Measurements from ENCODE around the gene UPK1B.

Gene UPK1B

GRCh38 chr3:119175872-119176756 lies 2.7 kb downstream of the UPK1B start:
- Histone ChIP-seq H3K27me3 (replicated peaks; ENCODE audit: control insufficient read depth, insufficient read depth, low read length, poor library complexity, severe bottlenecking) (no peaks in the 10 kb centered on the region), H3K9me3 (ENCODE audit: control insufficient read depth, low read length) (no peaks in the 10 kb centered on the region), H3K36me3 (ENCODE audit: control insufficient read depth, insufficient read depth, low read length) (no peaks in the 10 kb centered on the region), H3K4me3 (ENCODE audit: insufficient read depth, low read depth, low read length, poor library complexity, severe bottlenecking) (no peak overlapping the region), H3K27ac (ENCODE audit: insufficient read depth, low read length, poor library complexity, severe bottlenecking) (no peak overlapping the region), H3K4me1 (ENCODE audit: control insufficient read depth, insufficient read depth, low read length, poor library complexity, severe bottlenecking) (no peaks in the 10 kb centered on the region)
- no peak for DNase-seq

- Histone ChIP-seq H3K9me3 (ENCODE audit: control insufficient read depth, low read length) (no peaks in the 10 kb centered on the region), H3K36me3 (ENCODE audit: control insufficient read depth, insufficient read depth, low read length) (no peaks in the 10 kb centered on the region), H3K4me3 (ENCODE audit: insufficient read depth, low read depth, low read length, poor library complexity, severe bottlenecking) (no peak overlapping the region), H3K27me3 (replicated peaks; ENCODE audit: control insufficient read depth, insufficient read depth, low read length, poor library complexity, severe bottlenecking) (no peaks in the 10 kb centered on the region), H3K4me1 (ENCODE audit: control insufficient read depth, insufficient read depth, low read length, poor library complexity, severe bottlenecking) (no peaks in the 10 kb centered on the region), H3K27ac (ENCODE audit: insufficient read depth, low read length, poor library complexity, severe bottlenecking) (no peak overlapping the region)
- no peak for DNase-seq
Measured at GRCh38 chr3:119176778-119177177, 3.4 kb downstream of the UPK1B start.

DNA sequence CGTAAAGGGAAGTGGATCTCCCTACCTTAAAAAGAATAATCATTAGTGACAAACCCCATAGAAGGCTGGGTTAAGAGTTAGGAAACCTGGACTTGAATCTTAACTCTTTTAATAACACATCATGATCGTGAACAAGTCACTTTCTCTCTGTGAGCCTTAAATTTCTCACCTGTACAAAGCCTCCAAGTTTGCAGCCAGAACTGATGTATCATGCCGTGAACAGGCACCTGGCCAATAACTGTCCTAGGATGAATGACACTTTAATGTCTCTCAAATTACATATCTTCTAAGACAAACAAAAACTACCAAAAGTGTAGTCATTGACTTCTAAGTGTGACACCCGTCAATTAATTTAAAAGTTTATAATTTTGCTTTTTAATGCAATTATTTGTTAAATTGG lies 3.9 kb downstream of the UPK1B start:
- Histone ChIP-seq H3K4me1 (ENCODE audit: control insufficient read depth, insufficient read depth, low read length, poor library complexity, severe bottlenecking) (no peaks in the 10 kb centered on the region), H3K4me3 (ENCODE audit: insufficient read depth, low read depth, low read length, poor library complexity, severe bottlenecking) (no peak overlapping the region), H3K27me3 (replicated peaks; ENCODE audit: control insufficient read depth, insufficient read depth, low read length, poor library complexity, severe bottlenecking) (no peaks in the 10 kb centered on the region), H3K9me3 (ENCODE audit: control insufficient read depth, low read length) (no peaks in the 10 kb centered on the region), H3K27ac (ENCODE audit: insufficient read depth, low read length, poor library complexity, severe bottlenecking) (no peak overlapping the region), H3K36me3 (ENCODE audit: control insufficient read depth, insufficient read depth, low read length) (no peaks in the 10 kb centered on the region)
- DNase-seq: no peak

GRCh38 chr3:119181765-119182164 lies 8.4 kb downstream of the UPK1B start:
- Histone ChIP-seq H3K27me3 (replicated peaks; ENCODE audit: control insufficient read depth, insufficient read depth, low read length, poor library complexity, severe bottlenecking) (no peaks in the 10 kb centered on the region), H3K4me3 (ENCODE audit: insufficient read depth, low read depth, low read length, poor library complexity, severe bottlenecking) (no peak overlapping the region), H3K36me3 (ENCODE audit: control insufficient read depth, insufficient read depth, low read length) (no peaks in the 10 kb centered on the region), H3K9me3 (ENCODE audit: control insufficient read depth, low read length) (no peaks in the 10 kb centered on the region), H3K4me1 (ENCODE audit: control insufficient read depth, insufficient read depth, low read length, poor library complexity, severe bottlenecking) (no peaks in the 10 kb centered on the region), H3K27ac (ENCODE audit: insufficient read depth, low read length, poor library complexity, severe bottlenecking) (no peak overlapping the region)
- DNase-seq: no peak

GRCh38 chr3:119184111-119184510 lies 10.7 kb downstream of the UPK1B start:
- H3K4me1 ChIP-seq (ENCODE audit: control insufficient read depth, insufficient read depth, low read length, poor library complexity, severe bottlenecking): no peaks in the 10 kb centered on the region
- no peak overlapping the region for H3K27ac ChIP-seq (ENCODE audit: insufficient read depth, low read length, poor library complexity, severe bottlenecking)
- no peaks in the 10 kb centered on the region for H3K27me3 ChIP-seq (replicated peaks; ENCODE audit: control insufficient read depth, insufficient read depth, low read length, poor library complexity, severe bottlenecking)
- no peak overlapping the region for H3K4me3 ChIP-seq (ENCODE audit: insufficient read depth, low read depth, low read length, poor library complexity, severe bottlenecking)
- no peaks in the 10 kb centered on the region for H3K36me3 ChIP-seq (ENCODE audit: control insufficient read depth, insufficient read depth, low read length)
- DNase-seq: no peak
- no peaks in the 10 kb centered on the region for H3K9me3 ChIP-seq (ENCODE audit: control insufficient read depth, low read length)

- no peaks in the 10 kb centered on the region for H3K9me3 ChIP-seq (ENCODE audit: control insufficient read depth, low read length)
- no peak for DNase-seq
- H3K4me3 ChIP-seq (ENCODE audit: insufficient read depth, low read depth, low read length, poor library complexity, severe bottlenecking): no peak overlapping the region
- H3K4me1 ChIP-seq (ENCODE audit: control insufficient read depth, insufficient read depth, low read length, poor library complexity, severe bottlenecking): no peaks in the 10 kb centered on the region
- H3K36me3 ChIP-seq (ENCODE audit: control insufficient read depth, insufficient read depth, low read length): no peaks in the 10 kb centered on the region
- no peak overlapping the region for H3K27ac ChIP-seq (ENCODE audit: insufficient read depth, low read length, poor library complexity, severe bottlenecking)
- H3K27me3 ChIP-seq (replicated peaks; ENCODE audit: control insufficient read depth, insufficient read depth, low read length, poor library complexity, severe bottlenecking): no peaks in the 10 kb centered on the region
Measured at GRCh38 chr3:119184796-119185570, 11.6 kb downstream of the UPK1B start.

- H3K36me3 ChIP-seq (ENCODE audit: control insufficient read depth, insufficient read depth, low read length): no peaks in the 10 kb centered on the region
- no peaks in the 10 kb centered on the region for H3K27me3 ChIP-seq (replicated peaks; ENCODE audit: control insufficient read depth, insufficient read depth, low read length, poor library complexity, severe bottlenecking)
- H3K4me3 ChIP-seq (ENCODE audit: insufficient read depth, low read depth, low read length, poor library complexity, severe bottlenecking): no peak overlapping the region
- no peaks in the 10 kb centered on the region for H3K9me3 ChIP-seq (ENCODE audit: control insufficient read depth, low read length)
- H3K27ac ChIP-seq (ENCODE audit: insufficient read depth, low read length, poor library complexity, severe bottlenecking): no peak overlapping the region
- DNase-seq: no peak
- H3K4me1 ChIP-seq (ENCODE audit: control insufficient read depth, insufficient read depth, low read length, poor library complexity, severe bottlenecking): no peaks in the 10 kb centered on the region
Measured at GRCh38 chr3:119187266-119187665, 13.9 kb downstream of the UPK1B start.

- H3K27ac ChIP-seq (ENCODE audit: insufficient read depth, low read length, poor library complexity, severe bottlenecking): no peak overlapping the region
- no peak for DNase-seq
- no peaks in the 10 kb centered on the region for H3K36me3 ChIP-seq (ENCODE audit: control insufficient read depth, insufficient read depth, low read length)
- no peaks in the 10 kb centered on the region for H3K4me1 ChIP-seq (ENCODE audit: control insufficient read depth, insufficient read depth, low read length, poor library complexity, severe bottlenecking)
- H3K9me3 ChIP-seq (ENCODE audit: control insufficient read depth, low read length): no peaks in the 10 kb centered on the region
- H3K27me3 ChIP-seq (replicated peaks; ENCODE audit: control insufficient read depth, insufficient read depth, low read length, poor library complexity, severe bottlenecking): no peaks in the 10 kb centered on the region
- H3K4me3 ChIP-seq (ENCODE audit: insufficient read depth, low read depth, low read length, poor library complexity, severe bottlenecking): no peak overlapping the region
Measured at GRCh38 chr3:119191800-119192199, 18.4 kb downstream of the UPK1B start.

GRCh38 chr3:119194237-119195150 lies 21.1 kb downstream of the UPK1B start:
- Histone ChIP-seq H3K4me1 (ENCODE audit: control insufficient read depth, insufficient read depth, low read length, poor library complexity, severe bottlenecking) (no peaks in the 10 kb centered on the region), H3K27me3 (replicated peaks; ENCODE audit: control insufficient read depth, insufficient read depth, low read length, poor library complexity, severe bottlenecking) (no peaks in the 10 kb centered on the region), H3K36me3 (ENCODE audit: control insufficient read depth, insufficient read depth, low read length) (no peaks in the 10 kb centered on the region), H3K4me3 (ENCODE audit: insufficient read depth, low read depth, low read length, poor library complexity, severe bottlenecking) (no peak overlapping the region), H3K27ac (ENCODE audit: insufficient read depth, low read length, poor library complexity, severe bottlenecking) (no peak overlapping the region), H3K9me3 (ENCODE audit: control insufficient read depth, low read length) (no peaks in the 10 kb centered on the region)
- no peak for DNase-seq
